ENCODE data around the gene GAS2L2.

Gene GAS2L2

DNA sequence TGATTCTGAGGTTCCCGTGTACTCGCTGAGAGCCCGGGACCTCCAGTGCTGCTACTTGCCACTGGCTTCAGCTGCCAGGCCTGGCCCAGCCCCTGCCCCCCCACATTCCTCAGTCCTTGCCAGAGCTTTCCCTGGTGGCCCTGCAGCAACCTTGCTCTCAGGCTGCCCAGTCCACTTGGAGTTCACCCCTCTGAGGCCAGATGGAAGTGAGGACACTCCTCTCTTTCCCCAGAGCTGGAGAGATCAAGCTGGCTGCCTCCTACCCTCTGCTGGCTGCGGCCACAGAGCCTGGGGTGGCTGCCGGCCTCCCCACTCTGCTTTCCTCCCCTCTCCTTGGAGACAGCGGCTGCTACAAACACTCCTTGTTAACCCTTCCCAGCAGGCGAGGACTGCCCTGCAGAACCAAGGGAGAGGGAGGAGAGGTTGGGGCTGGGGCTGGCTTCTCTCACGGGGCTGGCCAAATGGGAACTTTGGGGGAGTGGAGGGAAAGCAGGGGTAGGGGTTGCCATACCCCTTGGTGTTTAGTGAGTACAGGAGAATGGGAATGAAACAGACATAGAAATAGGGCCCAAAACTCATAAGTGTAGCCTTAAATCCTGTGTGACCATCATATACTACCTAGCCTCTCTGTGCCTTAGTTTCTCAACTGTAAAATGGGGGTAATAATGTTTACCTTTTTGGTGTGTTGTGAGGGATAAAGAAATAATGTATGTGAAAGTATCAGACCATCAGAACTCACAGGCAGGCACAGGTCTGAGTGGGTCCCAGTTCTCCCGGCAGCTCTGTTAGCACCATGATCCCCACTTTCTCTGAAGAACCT, at the start of gene GAS2L2:
Gene GAS2L2 (minus strand): TSS at position 295 of the 820 bp plus-strand sequence. CDS start 389 bp downstream, outside the sequence.
- DNase-seq (ENCODE audit: low read depth in 3 of 3): no peak

DNA sequence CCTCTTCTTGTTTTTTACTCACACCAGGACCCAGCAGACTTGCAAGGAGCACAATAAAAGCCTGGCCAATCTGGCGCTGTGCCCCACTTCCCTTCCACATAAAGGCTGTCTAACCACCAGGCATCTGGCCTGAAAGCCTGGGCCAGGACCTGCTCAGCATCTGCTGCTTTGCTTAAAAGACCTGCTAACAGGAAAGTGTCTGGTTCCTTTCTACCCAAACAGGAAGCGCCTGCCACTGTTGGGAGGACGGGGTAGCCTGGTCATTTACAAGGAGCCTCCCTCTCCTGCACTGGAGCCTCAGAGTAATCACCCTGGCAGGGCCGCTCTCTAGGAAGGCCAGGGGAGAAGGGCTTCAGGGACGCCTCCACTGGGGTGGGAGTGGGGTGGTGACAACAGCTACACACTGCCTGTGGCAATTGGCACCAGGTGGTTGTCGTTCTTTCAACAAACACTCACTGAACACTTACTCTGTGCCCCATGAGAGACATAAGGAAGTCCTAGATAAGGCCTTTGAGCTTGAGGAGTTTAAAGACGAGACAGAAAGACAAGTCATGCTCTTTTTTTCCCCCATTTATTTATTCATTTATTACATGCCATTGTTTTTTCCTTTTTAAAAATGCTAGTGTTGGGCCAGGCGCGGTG, 48.7 kb upstream of the GAS2L2 start:
- DNase-seq (ENCODE audit: low read depth in 3 of 3): no peak

DNA sequence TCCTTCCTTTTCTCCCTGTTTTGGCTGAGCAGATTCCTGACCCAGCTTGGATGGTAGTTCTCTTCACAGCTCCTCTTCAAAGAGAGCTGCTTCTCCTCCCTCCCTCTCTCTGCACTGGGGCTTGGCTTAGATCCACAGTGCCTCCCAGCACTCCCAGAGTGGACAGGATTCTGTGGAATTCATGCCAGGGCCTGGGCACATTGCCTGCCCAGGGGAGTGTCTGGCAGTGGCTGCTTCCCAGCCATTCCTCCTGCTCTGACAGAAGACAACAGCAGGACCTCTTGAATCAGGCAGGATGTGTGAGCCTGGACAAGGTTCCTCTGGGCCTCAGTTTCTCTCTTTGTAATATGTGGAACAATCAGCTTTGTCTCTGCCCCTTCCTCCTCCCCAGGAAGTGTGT, 46.9 kb upstream of the GAS2L2 start:
- DNase-seq (ENCODE audit: low read depth in 3 of 3): no peak

- no peak for DNase-seq (ENCODE audit: low read depth in 3 of 3)
Measured at GRCh38 chr17:35797918-35798317, 44.9 kb upstream of the GAS2L2 start.

DNA sequence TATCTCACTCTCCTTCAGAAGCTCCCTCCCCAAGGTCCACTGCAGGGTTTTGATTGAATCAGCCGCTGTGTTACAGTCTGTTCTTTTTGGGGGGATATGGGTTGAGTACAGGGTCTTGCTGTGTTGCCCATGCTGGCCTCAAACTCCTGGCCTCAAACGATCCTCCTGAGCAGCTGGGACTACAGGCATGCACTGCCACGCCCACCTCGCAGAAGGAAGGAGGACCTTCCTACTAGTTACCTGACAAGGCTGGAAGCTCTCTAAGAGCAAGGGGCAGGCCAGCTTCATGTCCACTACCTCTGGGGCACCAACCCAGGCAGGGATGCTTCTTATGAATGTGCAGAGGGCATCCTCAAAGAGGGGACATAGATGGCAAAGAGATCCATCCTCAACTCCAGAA, 44.3 kb upstream of the GAS2L2 start:
- DNase-seq (ENCODE audit: low read depth in 3 of 3): no peak

GRCh38 chr17:35796942-35797341, 43.9 kb upstream of the GAS2L2 start:
- DNase-seq (ENCODE audit: low read depth in 3 of 3): no peak

DNA sequence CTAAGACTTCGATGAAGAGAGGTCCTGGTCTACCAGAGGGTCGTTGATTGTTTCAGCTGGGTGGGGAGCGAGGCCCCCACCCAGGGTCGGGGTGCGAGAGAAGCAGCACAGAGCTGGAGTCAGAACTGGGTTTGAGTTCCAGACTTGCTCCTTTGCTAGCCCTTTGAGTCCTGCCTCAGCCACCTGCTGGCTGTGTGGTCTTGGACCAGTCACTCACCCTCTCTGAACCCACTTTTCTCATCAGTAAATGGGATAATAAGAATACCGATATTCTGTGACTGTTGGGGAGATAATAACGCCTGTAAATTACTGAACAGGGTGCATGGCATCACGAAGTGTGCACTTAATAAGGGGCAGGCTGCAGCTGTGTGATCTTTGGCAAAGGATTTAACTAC, 42.8 kb upstream of the GAS2L2 start:
- no peak for DNase-seq (ENCODE audit: low read depth in 3 of 3)

- no peak for DNase-seq (ENCODE audit: low read depth in 3 of 3)
Measured at GRCh38 chr17:35795007-35795870, 42.2 kb upstream of the GAS2L2 start, which contains the start of gene MMP28. TSS of gene MMP28 (minus strand) at chr17:35795641. CDS start at chr17:35795377, 264 bp downstream.

- no peak for DNase-seq (ENCODE audit: low read depth in 3 of 3)
Measured at GRCh38 chr17:35793257-35793656, 40.2 kb upstream of the GAS2L2 start.

DNA sequence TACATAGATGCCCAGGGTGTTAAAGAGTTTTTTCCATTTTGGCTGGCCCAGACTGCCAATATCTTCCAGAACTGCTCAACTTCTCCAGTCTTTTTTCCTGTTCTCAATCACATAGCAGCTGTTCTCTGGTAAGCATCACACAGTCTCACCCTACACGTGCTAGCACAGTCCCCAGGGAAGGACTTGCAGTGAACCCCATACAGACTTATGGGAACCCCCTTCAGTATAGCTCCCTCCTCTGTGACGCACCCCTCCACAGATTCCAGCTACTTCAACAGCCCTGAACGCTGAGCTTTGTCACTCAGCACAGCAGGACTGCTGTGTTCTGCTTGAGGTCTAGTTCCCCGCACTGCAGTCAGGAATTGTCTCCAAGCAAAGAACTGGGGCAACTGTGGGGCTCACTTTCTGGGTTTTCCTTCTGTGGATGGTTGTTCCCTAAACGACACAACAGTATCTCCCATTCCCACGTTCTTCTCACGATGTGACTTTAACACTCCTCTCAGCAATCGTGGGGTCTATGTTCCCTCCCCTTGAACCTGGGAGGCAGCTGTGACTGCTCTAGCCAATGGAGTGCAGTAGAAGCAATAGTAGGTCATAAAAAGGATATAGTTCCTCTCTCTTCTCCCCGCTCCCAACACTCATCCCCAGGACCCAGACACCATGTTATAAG, 38.8 kb upstream of the GAS2L2 start:
- no peak for DNase-seq (ENCODE audit: low read depth in 3 of 3)

DNA sequence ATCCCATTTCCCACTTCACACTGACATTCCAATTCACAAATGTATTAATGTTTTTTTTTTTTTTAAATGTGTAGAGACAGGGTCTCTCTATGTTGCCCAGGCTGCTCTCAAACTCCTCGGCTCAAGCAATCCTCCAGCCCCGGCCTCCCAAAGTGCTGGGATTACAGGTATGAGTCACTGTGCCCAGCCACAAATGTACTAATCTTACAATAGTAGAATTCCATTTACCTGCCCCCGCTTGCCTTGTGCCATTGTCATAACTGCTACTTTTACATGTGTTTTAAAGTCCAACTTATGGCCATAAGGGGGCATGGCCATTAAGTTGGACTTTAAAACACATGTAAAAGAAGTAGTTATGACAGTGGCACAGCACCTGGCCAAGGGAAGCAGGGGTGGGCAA, 37.8 kb upstream of the GAS2L2 start:
- no peak for DNase-seq (ENCODE audit: low read depth in 3 of 3)

DNA sequence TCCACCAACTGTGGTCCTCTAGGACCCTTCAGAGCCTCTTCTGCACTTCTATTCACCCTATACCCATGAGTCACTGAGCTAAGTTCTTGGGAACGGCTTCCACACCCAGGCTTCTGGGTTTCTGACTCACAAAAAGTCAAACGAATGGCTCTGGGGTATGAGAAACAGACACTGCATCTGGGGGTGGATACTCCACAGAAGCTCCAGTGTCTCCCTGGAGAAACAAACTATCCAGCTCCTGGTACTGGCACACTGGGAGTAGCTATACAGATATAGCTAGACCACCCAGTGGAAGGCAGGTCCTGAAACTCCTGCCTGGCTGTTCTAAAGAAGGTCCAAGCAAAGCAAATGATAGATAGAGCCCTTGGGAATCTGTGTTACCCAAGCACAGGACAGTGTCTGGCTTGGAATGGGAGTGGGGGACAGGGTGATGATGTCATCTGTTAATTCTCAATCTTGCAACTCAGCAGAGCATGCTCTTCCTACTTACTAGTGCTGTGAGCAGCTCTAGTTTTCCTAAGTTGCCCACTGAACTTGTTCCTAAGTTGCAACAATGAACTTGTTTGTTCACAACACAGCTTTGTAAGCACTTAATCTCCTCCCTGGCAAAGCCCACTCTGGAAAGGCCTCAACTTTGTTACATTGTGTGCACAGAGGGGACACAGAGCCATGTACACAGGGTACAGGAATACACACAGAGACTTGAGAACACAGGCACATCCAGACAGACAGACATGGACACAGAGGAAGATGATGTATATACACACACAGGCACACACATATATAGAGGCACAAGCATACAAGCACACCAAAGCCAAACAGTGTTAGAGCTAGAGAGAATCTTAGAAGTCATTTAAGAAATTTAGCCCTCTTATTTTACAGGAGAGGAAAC, 35.7 kb upstream of the GAS2L2 start:
- no peak for DNase-seq (ENCODE audit: low read depth in 3 of 3)

GRCh38 chr17:35786941-35787432, 33.9 kb upstream of the GAS2L2 start:
- no peak for DNase-seq (ENCODE audit: low read depth in 3 of 3)

DNA sequence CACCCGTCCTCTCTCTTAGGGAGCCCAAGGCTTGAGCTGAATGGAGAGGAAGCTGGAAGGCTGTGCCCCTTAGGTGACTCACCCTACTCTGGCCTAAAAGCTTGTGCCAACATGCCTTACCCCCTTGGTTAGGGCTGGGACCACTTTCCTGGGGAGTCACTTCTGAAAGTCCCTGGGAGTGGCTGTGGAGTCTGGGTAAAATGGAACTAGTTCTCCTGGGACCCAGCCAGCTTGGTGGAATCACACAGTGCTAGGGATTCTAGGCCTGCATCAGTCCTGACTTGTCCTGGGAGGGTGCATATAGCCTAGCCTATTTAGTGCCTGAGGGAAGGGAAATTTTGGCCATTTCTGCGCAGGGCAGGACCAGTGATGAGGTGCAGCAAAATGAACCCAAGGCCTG, 31.9 kb upstream of the GAS2L2 start:
- no peak for DNase-seq (ENCODE audit: low read depth in 3 of 3)

GRCh38 chr17:35780950-35781349, 27.9 kb upstream of the GAS2L2 start:
- no peak for DNase-seq (ENCODE audit: low read depth in 3 of 3)

GRCh38 chr17:35778641-35779196, 25.7 kb upstream of the GAS2L2 start:
- no peak for DNase-seq (ENCODE audit: low read depth in 3 of 3)

DNA sequence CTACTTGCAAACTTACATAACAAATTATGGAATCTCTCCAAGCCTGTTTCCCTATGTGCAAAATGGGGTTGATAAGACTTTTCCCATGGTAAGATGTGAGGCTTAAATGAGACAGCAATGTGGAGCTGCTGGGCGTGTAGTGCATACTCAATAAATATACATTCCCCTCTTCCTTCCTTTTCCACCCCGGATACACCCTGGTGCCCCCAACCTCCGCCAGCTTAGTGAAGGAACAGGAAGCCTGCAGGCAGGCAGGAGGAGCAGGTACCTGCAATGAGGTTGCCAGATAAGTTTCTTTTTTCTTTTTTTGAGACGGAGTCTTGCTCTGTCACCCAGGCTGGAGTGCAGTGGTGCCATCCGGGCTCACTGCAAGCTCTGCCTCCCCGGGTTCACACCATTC, 22.5 kb upstream of the GAS2L2 start:
- no peak for DNase-seq (ENCODE audit: low read depth in 3 of 3)

DNA sequence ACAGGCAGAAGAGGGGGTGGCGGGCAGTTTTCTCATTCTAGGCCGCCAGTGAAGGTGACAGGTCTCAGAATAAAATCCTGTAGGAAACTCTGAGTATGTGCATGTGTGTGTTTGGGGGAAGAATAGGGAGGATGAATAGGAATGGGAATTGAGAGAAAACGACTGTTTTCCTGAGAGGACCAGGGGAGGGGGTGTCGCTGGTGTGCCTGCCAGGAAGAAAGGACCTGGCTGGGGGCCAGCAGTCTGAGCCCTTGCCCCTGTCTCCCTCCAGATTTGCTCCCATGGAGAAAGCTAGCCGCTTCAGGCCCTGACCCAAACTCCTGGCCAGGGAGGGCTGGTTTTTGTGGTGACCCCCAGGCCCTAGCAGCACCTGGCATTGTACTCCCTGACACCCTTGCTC, 22.0 kb upstream of the GAS2L2 start:
- DNase-seq (ENCODE audit: low read depth in 3 of 3): no peak

GRCh38 chr17:35774499-35774898, 21.5 kb upstream of the GAS2L2 start:
- DNase-seq (ENCODE audit: low read depth in 3 of 3): no peak

Measured in stimulated activated CD4-positive, alpha-beta T cell treated with anti-CD3 and anti-CD28 coated beads, TNF-alpha, amount 100 ng/mL, for 48 hours (primary cell).